NCI-H82 treated with DMSO at 0.1 percent for 48 hours (cell line): ENCODE measurements around the gene LIX1.
"Not testable (repeated sequence)": the region's sequence is repeated elsewhere in the genome, so short reads cannot be mapped to it uniquely, and the experiment has no call there.

ENCODE experiments used
- DNase-seq: peaks from one replicate; lab custom pipeline; 2025; ENCODE audit not compliant: unreplicated experiment; lab: John Stamatoyannopoulos, UW

LIX1 gene

DNA sequence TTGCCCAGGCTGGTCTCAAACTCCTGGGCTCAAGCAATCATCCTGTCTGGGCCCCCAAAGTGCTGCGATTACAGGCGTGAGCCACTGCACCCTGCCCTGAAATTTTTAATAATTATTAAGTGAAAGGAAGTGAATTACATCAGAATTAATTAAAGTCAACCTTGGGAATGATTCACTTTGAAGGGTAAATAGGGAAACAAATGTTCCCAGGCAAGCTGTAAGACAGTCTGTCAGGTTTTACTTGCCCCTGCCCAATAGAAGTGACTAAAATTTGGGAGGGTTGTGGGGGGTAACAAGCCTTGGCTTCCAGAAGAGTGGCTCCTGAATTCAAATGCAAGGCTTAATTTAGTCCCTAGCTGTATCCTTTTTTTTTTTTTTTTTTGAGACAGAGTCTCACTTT lies 1.3 kb upstream of the LIX1 start:
- no peak for DNase-seq

DNA sequence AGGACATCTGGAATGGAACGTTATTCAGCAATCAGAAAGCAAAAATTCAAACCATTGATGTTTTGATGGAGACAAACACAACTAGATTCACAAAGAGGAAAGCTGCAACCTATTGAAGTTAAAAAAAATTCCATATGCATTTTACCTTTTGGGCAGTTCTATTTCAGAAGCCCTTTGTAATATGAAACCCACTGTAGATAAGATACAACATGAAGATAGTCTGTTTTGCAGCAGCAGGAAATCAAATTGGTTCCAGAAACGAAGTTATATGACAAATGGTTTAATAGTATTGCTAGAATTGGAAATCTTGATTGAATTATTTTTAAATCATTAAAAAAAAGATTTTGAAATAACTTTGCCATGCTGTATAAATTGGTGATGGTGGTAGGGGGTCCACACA lies 872 bp downstream of the LIX1 start:
- no peak for DNase-seq

DNA sequence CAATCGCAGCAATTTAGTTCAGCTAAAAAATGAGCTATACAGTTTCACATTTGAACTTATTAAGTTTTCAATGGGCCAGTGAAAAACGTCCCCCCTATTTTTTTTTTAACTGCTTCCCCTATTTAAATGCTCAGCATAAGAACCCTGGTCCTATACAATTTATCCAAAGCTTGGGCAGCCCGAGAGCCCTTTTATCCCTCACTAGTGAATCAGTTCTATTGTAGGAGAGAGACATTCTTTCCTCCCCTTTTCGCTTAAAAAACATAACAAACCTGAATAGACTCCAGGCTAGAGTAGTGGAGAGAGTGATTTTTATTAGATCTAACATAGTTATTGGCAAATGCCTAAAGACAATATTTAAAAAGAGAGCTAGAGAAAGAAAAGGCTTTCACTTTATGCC lies 1.4 kb downstream of the LIX1 start:
- DNase-seq = no peak

DNA sequence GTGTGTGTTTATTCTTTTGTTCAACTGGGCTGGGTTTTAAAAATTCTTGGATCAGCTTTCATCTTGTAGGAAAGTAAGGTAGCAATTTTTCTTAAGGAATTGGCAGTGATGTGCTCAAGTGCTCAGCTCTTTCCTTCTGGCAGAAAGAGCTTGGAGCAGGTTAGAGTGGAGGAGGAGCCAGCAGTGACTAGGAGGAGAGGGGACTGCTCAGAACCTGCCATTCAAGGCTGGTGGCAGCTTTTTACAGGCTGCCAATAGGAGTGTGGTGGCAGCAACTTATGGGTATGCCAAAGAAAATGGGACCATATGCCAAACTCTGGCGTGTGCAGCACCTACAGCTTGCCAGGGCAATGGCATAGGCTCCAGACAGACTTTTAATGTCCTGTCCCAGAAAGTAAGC lies 2.2 kb downstream of the LIX1 start:
- DNase-seq = not testable (repeated sequence)

DNA sequence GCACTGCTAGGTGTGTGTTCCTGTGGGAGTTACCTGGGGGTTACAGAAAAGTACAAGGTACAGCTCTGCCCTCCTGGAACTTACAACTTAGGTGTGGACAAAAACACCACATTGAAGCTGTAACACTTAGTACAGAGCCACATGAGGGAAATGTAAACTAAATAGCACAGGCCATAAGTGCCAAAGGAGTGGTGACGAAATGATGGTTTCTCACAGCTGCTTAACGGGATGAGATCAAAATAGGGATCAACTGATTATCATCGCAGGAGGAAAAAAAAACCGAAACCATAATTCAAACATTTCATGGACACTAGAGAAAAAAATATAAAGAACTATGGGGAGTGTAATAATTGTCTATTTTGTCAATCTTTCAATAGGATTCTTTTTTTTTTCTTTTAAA lies 5.9 kb downstream of the LIX1 start:
- no peak for DNase-seq

DNA sequence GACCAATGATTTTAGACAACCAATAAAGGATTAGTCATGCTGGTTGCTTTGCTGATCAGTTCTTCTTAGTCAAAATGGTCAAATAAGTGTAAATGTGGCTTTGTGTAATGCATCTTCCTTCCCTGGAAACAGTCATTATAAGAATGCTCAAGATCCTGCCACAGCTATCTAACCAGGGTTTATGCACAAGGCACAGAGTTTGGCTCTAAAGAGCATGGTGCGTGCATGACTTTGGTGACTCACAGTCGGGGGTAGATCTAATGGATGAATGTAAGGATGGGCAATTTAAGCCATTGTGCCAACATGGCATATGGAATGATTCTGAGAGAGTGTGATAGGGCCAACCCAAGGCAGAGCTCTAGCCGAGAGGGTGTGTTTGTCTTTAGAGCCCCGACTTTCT lies 6.5 kb downstream of the LIX1 start:
- no peak for DNase-seq

DNA sequence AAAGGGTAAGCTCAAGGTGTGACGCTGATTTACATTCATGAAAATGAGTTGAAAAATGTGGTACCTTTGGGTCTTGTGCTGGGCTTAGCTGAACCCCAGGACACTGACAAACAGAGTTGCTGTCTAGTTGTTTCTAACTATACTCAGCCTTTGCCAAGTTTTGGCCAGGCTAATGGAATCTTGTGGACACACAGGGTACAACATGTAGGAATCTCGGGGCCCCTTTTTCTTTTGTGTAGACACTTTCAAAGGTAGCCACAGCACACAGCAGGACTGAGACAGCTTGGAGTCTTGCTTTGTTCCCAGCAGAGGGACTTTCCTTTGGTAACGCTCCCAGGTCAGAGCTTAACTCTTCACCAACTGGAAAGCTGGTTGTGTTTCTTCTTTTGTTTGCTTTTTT lies 7.8 kb downstream of the LIX1 start:
- no peak for DNase-seq

DNA sequence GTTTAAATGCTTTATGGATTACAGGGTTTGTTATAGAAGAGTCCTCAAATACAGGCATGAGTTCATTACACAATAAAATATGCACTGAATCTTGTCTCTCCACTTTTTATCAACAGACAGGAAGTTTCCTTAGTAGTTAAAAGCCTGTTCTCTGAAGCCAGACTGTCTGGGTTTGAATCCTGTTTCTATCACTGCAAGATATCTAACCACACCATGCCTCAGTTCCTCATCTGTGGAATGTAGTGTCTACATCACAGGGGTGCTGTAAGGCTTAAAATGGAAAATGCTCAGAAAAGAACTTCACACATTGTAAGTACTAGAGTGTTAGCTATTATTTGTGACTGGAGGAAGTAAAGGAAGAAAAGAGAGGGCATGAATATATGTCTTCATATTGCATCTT lies 9.3 kb downstream of the LIX1 start:
- no peak for DNase-seq

DNA sequence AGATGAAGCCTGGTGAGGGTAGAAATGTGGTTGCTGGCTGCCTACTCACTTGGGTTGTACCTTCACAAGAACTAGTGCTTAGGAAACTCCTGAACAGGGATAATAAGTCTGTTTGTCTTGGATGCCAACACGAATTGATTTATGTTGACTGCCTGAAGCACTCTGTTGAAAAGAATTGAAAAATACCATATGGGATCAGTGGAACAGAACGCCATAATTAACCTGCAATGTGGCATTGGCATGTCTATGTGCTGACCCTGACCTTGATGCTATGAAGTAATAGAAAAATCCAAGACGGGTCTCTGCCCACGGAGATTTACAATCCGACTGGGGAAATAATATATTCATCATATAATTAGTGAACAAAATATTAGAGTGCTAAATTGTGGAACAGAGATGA lies 10.5 kb downstream of the LIX1 start:
- DNase-seq = no peak

DNA sequence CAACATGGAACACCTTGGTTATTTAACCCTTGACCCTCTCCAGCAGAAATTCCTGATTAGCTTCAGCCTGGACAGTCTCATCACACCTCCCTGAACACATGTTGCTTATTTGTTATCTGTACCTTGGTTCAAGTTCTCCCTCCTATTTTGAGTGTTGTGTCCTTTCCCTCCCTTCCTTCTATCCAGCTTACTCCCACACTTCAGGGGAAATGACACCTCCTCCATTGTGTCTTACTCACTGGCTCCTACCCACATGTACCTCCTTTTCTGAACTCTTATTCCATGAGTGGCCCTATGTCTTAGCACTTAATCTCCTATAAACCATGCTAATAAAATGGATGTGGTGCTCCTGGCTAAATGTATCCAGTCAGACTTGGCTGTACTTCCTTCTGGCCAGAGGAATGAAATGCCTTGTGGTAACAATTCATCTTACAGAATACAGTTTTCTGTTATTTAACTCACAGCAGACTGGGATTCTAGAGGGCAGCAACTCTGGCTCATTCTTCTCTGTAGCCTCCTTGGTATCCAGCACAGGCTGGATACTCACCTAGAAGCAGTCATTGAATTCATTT lies 11.2 kb downstream of the LIX1 start:
- no peak for DNase-seq

DNA sequence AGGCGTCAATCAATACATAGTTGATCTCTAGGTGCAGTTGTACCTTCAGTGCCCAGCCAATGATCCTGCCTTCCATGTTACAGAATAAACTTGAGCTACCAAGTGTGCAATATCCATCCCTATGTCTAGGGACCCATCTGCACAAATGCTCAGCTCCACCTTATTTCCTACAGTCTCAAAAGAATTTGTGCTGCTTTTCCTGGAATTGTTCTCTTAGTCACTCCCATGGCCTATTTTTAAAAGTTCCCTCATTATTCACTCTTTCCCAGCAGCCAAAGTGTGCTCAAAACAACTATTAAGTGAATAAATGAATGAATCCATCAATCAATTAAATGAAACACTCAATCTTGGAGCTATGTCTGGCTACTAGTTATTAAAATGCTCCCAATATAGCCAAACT lies 14.7 kb downstream of the LIX1 start:
- DNase-seq = no peak

DNA sequence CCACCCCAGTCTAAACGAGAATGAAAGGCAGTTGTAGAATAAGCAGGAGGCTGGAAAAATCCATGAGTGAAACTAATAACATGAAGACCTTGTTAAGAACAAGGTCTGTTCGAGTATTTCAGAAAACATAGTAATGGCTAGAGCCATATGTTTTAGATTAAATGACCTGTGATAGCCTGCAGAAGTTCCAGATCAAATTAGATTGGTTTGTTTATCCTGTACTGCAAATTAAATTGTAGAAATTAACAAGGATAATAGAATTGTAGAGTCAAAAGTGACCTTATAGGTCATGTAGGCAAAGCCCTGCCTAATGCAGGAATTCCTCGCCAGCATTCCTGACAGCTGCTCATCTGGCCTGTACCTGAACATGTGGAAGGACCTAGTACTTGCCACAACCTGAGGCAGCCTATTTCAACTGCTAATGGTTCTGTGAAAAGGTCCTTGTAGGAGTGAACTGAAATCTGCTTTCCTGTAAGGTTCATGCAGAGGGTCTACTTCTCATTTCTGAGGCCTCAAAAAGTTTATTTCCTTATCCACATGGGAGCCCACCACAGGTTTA lies 17.2 kb downstream of the LIX1 start:
- no peak for DNase-seq

DNA sequence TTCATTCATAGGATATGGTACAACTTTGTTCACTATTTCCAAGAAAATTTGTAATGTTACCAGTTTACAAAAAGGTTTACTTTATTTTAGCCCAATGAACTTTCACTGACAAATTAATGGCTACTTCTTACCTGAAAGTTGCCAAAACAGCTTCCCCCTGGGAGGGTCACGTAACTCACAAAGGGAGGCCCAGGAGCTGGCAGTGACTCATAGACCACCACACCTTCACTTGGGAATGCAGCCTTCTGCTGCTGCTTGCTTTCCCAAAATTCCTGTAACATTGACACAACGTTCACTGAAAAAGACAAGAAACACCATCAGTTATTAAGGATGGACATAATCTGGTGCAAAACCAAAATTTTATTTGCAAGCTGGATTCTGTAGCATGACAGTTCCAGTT lies 18.1 kb downstream of the LIX1 start:
- no peak for DNase-seq

DNA sequence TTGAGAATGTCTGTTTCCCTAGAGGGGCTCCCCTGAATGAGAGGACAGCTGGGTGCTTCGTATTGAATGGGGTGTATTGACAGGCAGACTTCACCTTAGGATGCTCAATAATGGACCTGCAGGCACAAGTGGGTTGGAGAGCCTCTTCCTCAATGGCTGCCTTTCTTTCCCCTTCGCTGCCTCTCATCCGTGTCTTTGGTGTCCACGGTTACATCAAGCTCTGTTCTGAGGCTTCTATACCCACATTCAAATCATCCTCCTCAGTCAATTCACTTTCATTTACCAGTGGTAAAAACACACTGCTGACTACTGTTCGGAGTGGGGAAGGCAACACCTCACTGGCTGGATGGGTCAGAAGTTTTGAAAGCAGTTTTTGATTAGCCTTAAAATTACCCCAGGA lies 20.6 kb downstream of the LIX1 start:
- no peak for DNase-seq

DNA sequence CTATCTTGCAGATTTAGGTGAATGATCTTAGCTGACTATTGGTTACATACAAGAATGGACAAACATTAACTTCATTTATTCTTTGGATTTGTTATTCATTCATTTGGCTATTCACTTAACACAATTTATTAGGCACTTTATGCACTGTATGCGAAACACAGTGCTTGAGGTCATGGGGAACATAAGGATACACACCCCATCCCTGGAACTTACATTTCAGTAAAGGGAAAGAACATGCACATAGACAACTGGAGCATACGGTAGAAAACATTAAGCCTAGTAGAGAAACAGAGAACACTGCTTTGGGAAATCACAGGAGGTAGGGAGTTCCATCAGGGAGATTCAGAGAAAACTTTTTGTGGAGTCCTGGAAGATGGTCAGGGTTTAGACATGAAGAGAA lies 22.2 kb downstream of the LIX1 start:
- no peak for DNase-seq

DNA sequence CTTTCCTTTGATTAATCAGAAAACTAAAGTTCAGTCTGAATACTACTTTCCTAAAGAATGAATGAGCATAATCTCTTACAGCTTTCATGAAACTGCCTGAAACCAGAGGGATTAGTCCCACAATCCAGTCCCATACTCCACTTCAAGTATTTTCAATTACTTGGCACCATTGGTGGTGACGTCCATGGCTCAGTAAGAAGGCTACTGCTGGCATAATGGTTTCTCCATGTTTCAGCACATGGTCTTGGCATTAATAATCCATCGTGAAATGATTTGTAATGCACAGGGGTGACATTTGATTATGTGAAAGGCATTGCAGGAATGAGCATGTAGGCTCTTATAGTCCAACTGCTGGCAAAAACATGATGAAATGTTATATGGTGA lies 23.4 kb downstream of the LIX1 start:
- DNase-seq = no peak

DNA sequence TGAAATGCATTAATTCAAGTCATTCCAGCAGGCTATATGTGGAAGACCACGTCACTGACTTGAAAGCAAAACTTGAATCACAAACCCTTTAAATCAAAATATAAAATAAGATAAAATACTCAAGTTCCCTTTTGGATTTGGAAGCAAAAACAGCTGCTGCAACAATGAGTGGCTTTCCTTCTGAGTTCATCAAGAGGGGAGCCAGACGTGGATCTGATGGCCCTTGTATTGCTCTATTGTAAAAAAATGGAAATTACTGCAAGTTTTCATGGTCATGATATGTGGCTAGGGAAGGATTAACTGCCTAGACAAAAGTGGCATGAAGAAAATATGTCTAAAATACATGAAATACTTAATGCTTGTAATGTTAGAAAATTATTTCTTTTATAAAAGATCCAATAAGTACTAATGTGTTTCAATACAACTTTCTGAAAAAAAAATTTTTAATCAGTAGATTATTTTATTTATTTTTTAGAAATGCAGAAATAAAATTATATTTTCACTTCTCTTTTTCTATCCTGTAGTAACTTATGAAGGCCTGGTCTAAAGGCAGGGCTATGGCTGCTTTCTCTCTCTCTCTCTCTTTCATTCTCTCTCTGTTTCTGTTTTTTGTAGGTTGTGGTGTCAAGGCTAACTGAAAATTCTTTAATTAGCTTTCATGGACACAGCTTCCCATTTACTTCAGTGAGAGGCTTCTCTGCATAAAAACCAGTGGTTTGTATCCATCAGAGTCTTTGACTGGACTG lies 24.0 kb downstream of the LIX1 start:
- no peak for DNase-seq

DNA sequence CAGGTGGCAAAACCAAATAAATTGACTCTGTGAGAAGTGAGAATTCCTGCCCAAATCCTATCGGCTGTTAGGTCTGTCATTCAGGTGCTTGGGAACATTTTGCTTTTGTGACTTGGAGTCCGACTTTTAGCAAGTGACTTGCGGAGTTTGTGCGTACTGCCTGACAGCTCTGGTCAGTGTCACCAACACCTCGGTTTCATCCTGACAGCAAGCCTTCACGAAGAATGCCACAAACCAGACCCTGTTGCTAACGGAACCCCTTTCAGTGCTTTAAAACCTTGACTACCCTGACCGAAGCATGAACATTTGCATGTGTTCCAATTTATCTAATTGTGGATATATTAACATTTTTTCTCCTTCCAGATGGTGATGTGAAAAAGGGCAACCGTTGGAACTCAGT lies 26.5 kb downstream of the LIX1 start:
- no peak for DNase-seq

DNA sequence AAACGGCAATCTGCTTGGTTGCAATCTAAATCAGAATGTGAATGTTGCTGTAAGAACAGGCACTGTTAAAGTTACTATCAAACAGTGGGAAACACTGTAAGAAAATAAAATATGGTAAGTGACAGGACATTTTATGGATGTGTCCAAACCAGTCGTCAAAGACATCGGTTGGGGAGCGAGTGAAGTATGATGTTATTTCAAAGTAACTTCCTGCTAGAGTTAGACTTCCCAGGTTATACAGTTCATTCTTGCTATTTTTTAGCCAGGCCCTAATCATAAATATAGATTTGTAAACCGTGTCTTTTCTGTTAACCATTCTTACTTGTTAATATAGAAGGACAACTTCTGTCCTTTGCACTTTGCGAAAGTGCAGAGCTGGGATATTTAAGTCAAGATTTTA lies 30.2 kb downstream of the LIX1 start:
- DNase-seq = no peak

DNA sequence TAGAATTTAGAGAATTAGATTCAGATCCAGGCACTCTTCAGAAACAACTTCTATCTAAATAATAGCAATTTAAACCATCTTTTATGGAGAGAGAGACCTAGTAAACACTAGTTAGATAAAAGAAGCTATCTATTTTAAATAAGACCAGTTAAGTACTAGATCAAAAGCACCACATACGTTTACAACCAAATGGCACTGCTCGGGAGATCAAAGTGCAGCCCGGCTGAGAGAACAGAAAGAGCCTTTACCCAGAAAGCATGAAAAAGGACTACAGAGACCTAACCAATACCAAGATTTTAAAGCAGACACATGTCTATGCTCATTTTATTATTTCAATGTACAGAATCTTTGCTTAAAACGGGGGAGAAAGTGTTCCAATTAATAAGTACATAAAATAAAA lies 30.8 kb downstream of the LIX1 start:
- no peak for DNase-seq

DNA sequence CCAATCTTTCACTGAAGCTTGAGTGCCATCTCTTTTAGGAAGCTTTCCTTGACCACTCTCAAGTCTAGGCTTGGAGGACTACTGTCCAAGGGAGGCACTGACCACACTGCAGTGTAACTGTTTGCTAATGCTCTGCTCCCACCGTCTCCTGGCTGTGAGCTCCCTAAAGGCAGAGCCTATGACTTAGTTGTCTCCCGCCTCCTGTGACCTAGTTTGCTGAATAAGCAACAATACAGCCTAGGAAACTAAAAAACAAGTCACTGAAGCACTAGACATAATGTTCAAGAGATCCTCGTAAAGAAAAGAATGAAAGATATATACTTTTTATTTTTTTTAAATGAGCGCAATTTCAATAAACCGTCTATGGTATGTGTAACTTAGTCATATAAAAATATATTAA lies 31.4 kb downstream of the LIX1 start:
- DNase-seq = no peak

DNA sequence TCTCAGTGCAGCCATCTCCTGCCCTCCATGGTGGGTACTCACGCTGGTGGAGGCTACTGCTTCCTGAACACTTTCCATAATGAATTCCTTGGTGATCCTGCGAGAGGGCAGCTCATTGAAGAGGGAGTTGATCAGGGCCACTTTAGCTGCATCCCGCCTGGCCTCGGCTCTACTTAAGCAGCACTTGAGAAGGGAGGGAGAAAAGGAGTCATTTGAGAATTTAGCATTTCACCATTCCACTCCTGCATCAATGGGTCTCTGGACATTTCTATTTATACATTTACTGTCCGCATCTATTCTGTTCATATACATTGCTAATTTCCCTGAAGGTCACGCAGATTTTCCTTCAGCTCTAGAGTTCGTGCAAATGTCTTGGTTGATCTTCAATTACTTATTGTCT lies 35.1 kb downstream of the LIX1 start:
- DNase-seq = no peak

DNA sequence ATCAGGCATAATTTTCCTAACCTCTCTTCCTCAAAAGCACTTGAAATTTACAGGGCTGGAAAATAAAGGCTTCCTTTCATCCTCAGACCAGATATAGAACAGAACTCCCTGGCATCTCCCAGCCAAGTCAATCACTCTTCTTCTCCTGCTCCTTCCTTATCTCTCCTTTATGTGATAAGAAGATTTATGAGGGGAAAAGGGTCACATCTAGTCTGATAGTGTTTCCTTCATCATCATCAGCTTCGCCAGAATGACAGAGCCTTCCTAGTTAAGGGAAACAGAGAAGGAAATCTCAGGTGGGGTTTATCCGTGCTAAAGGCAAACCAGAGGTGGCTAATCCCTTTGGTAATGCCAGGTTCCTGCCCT lies 36.2 kb downstream of the LIX1 start:
- DNase-seq = no peak
